Peyer's patch (tissue), 4 donors: ENCODE measurements around the gene MANSC1. TPM values are rescaled to one million over a fixed set of nuclear protein-coding genes. Genes with fewer than 3 reads are reported as not detected.

ENCODE experiments used
- DNase-seq, 3 donors: peaks; one replicate each; pipeline ENCODE4 v3.0.0-alpha.2; 2017 to 2019
- H3K27ac ChIP-seq, 4 donors: fragments of 200-600 bp; sonication (generic); one replicate each; pipeline ENCODE4 v1.5.1; 2016 to 2019
- H3K27me3 ChIP-seq, 2 donors: fragments of 200-600 bp; sonication (generic); one replicate each; pipeline ENCODE4 v1.5.1; 2019
- H3K36me3 ChIP-seq, 3 donors: fragments of 200-600 bp; sonication (generic); one replicate each; pipeline ENCODE4 v1.5.1; 2016 to 2019
- H3K4me1 ChIP-seq, 4 donors: fragments of 200-600 bp; sonication (generic); one replicate each; pipeline ENCODE4 v1.5.1; 2016 to 2019
- H3K4me3 ChIP-seq, 4 donors: fragments of 200-600 bp; sonication (generic); 1 replicate in 3 of 4; 2 replicates in 1 of 4; pipeline ENCODE4 v1.5.1; 2016 to 2019; ENCODE audit warnings: mild to moderate bottlenecking in 1 of 4
- H3K9me3 ChIP-seq, 4 donors: fragments of 200-600 bp; sonication (generic); one replicate each; pipeline ENCODE4 v1.5.1; 2016 to 2019; ENCODE audit warnings: mild to moderate bottlenecking in 1 of 4
- CTCF ChIP-seq, 6 experiments: fragments of 450-650 bp in 4 of 6; fragments of 200-600 bp in 2 of 6; sonication (generic) in 1 of 6; IDR thresholded peaks; one replicate each; pipeline ENCODE4 v1.5.1; 2017 to 2019; ENCODE audit warnings: antibody characterized with exemption in 6 of 6, mild to moderate bottlenecking in 3 of 6, moderate library complexity in 1 of 6
- POLR2A ChIP-seq, 2 donors: fragments of 450-650 bp; IDR thresholded peaks; one replicate each; pipeline ENCODE4 v1.5.1; 2017; ENCODE audit warnings: antibody characterized with exemption in 2 of 2, mild to moderate bottlenecking in 2 of 2, moderate library complexity in 2 of 2
- total RNA-seq, 4 donors: library from RNA; depleted of rRNA; stranded (reverse); fragments of >200 nt; gene quantifications; one replicate each; pipeline ENCODE4 v1.1.0, GENCODE V29; 2016

MANSC1 gene
- total RNA-seq, result 10 to 100 TPM in 3 of 4 donors, not detected in 1; 10.8 to 24.0 (median 15.1) TPM

DNA sequence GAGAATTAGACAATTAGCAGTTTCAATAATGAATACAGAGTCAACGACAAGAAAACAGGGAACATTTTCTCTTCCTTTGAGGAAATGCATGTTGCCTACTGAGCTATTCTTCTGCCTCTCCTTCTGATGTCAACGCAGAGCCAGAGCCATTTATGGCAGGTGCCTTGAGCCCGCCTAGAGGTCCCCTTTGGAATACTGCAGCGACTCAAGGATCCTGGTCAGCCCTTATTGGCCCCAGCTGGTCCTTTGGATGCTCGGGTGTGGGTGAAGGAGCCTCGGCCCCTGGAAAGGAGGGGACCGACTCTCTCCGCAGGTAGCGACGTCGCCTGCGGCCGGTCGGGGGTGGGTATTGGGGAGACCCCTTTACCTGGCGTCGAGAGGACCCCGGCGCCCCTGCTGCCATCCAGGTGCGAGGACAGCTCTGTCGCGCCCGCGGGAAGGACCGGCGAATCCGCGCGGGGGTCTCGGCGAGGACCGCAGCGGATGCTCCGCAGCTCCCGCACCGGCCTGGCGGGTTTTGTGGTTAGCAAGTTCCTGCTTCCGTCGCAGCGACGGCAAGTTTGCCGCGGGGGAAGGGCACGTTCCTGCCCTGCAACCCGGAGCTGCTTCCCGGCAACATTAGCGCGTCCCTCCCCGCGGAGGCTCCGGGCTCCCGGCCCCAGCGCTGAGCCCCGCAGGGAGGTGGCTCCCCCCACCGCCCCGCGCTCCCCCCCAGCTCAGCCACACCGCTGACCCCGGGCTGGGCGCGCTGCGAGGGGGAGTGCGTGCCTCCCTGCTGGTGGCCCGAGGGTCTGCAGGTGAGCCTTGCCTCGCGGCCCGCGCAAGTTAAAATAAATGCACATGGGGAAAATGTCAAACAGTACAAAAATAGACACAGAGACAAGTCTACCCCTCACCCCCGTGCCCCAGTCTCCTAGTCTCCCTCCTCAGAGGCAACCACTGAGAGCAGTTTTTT is at the start of gene MANSC1:
Gene MANSC1, minus strand, starts transcription at position 532 of the 955 bp plus-strand sequence. CDS start 6,928 bp downstream, outside the sequence.
- Histone ChIP-seq H3K27me3 (no peaks in the 10 kb centered on the region), H3K4me3 (peak within 1 kb of the TSS; percentile 53 to 79 (median 70)), H3K36me3 (no peaks in the 10 kb centered on the region), H3K9me3 (no peaks in the 10 kb centered on the region), H3K4me1 (peaks cover 3 to 9% (median 6%) of the 10 kb centered on the region in 4 donors), H3K27ac (peak within 1 kb of the TSS; percentile 67 to 87 (median 82))
- TF ChIP-seq CTCF (IDR thresholded peaks at IDR 0.05) (peak; percentile 13 to 52 (median 36)), POLR2A (IDR thresholded peaks at IDR 0.05) (peak; percentile 53 to 80)
- DNase-seq, result peak; percentile 47 to 84 (median 84)

GRCh38 chr12:12399161-12399560 is 49.1 kb upstream of the MANSC1 start:
- no peaks in the 10 kb centered on the region for H3K27me3 ChIP-seq
- H3K27ac ChIP-seq, result peak overlapping the region in 2 of 4 donors; percentile 26 to 29
- no peak for DNase-seq
- H3K4me3 ChIP-seq, result no peak overlapping the region
- no peaks in the 10 kb centered on the region for H3K36me3 ChIP-seq
- TF ChIP-seq POLR2A (IDR thresholded peaks at IDR 0.05) (no peak), CTCF (IDR thresholded peaks at IDR 0.05) (no peak)
- no peaks in the 10 kb centered on the region for H3K9me3 ChIP-seq
- H3K4me1 ChIP-seq, result peaks cover 0 to 8% (median 4%) of the 10 kb centered on the region in 4 donors

DNA sequence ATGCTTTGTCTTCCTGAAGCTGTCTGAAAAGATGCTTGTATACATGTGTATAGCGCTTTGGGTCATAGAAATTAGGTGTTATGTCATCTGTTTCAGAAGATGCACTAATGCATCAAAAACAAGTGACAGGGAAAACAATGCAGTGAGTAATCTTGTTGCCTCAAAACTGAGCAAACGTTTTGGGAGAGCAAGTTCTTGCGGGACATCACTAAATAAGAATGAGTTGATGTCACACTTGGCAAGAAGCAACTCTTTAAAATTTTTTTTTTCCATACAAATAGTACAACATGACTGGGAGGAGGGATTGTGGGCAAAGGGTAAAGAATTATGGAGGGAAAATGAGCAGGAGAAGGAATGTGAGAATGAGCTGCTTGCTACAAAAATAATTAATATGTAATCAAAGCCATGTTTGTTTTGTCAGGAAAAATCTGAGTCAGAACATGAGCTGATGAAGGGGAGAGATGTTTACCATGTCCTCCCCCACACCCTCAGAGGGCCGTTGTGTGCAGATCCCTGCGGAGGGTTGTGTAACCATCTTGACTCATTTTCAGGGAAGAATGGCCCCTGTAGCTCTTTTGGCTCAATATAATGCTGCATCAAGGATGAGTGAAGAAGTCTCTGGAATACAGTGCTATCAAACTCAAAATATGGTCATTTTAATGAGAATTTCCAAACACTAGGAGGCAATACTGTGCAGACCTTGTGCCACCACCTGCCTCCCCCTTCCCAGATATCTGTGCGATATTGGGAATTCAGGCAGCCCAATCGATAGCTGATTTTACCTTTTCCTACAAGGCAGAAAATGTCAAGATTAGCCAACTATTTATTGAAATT is 48.2 kb upstream of the MANSC1 start:
- Histone ChIP-seq H3K9me3 (no peaks in the 10 kb centered on the region), H3K27me3 (no peaks in the 10 kb centered on the region), H3K36me3 (no peaks in the 10 kb centered on the region), H3K4me1 (peaks cover 0 to 6% (median 2%) of the 10 kb centered on the region in 4 donors), H3K27ac (peak overlapping the region in 3 of 4 donors; percentile 26 to 61 (median 29)), H3K4me3 (no peak overlapping the region)
- DNase-seq, result peak in 1 of 3 donors; percentile 60
- TF ChIP-seq POLR2A (IDR thresholded peaks at IDR 0.05) (no peak), CTCF (IDR thresholded peaks at IDR 0.05) (peak in 1 of 6 experiments; percentile 15)

GRCh38 chr12:12397184-12397583 is 47.1 kb upstream of the MANSC1 start:
- DNase-seq, result no peak
- Histone ChIP-seq H3K36me3 (no peaks in the 10 kb centered on the region), H3K27me3 (no peaks in the 10 kb centered on the region), H3K4me1 (no peaks in the 10 kb centered on the region), H3K4me3 (no peak overlapping the region), H3K27ac (peak overlapping the region in 2 of 4 donors; percentile 18 to 29), H3K9me3 (no peaks in the 10 kb centered on the region)
- TF ChIP-seq CTCF (IDR thresholded peaks at IDR 0.05), result no peak
- no peak for TF ChIP-seq POLR2A (IDR thresholded peaks at IDR 0.05)

GRCh38 chr12:12396694-12397093 is 46.7 kb upstream of the MANSC1 start:
- no peak overlapping the region for H3K27ac ChIP-seq
- no peaks in the 10 kb centered on the region for H3K9me3 ChIP-seq
- TF ChIP-seq POLR2A (IDR thresholded peaks at IDR 0.05) (no peak), CTCF (IDR thresholded peaks at IDR 0.05) (no peak)
- no peak overlapping the region for H3K4me3 ChIP-seq
- H3K36me3 ChIP-seq, result no peaks in the 10 kb centered on the region
- DNase-seq, result no peak
- no peaks in the 10 kb centered on the region for H3K4me1 ChIP-seq
- no peaks in the 10 kb centered on the region for H3K27me3 ChIP-seq
